T-helper 1 cell (primary cell): ENCODE results near the gene STYXL1.

Source experiments
- DNase-seq, 5 donors: peaks; one replicate each; pipeline ENCODE4 v3.0.0-alpha.2; 2012 to 2020

STYXL1 gene

DNA sequence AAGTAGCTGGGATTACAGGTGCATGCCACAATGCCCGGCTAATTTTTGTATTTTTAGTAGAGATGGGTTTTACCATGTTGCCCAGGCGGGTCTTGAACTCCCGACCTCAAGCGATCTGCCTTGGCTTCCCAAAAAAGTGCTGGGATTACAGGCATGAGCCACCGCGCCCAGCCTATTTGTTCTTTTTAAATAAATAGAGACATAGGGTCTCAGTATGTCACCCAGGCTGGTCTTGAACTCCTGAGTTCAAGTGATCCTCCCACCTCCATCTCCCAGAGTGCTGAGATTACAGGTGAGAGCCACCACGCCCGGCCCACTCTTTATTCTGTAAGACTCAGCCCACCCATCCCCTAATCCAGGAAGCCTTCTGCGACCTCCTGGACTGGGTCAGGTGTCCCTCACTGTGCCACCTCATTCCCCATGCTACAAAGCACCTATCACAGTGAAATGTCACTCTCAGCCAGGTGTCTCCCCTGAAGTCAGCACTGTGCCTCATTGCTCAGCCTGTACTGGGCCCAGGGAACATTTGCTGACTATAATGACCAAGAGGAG is 56.2 kb downstream of the STYXL1 start:
- DNase-seq = no peak

DNA sequence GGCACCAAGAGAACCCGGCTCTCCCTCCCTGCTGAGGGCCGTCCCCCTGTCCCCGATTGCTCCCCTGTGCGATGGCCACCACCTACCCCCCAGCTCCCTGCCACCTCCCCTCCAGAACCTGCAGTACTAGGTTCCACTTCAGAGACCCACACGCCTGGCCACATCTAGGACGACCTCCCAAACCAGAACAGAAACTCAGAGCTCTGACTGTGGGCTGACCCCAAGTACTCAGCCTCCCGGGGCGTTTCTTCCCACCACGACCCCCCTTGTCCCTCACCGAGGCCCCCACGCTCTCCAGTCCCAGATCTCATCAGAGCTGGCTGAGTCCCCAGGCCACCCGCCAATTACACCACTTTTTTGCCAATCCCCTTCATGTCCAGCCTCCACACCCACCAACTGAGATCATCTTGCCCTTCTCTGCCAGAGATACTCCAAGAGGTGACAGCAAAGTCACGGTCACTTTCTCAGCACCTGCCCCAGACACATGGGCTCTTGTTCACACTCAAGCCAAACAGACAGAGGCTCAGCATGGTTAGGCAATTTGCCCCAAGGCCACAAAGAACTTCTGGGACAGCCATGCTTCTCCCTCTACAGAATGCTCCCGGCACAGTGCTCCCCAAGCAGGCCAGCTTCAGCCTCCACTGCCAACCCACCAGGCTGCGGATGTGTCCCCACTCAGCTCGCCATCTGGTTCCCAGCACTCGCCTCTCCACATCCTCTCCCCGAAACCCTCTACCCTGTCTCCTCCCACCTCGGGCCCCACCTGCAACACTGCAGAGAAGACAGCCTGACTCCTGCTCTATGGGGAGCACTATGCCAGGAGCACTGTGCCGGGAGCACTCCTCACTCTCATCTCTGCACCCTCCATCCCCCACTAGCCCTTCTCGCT is 58.1 kb downstream of the STYXL1 start:
- DNase-seq = no peak

GRCh38 chr7:75988568-75989499 is 59.0 kb downstream of the STYXL1 start:
- no peak for DNase-seq

DNA sequence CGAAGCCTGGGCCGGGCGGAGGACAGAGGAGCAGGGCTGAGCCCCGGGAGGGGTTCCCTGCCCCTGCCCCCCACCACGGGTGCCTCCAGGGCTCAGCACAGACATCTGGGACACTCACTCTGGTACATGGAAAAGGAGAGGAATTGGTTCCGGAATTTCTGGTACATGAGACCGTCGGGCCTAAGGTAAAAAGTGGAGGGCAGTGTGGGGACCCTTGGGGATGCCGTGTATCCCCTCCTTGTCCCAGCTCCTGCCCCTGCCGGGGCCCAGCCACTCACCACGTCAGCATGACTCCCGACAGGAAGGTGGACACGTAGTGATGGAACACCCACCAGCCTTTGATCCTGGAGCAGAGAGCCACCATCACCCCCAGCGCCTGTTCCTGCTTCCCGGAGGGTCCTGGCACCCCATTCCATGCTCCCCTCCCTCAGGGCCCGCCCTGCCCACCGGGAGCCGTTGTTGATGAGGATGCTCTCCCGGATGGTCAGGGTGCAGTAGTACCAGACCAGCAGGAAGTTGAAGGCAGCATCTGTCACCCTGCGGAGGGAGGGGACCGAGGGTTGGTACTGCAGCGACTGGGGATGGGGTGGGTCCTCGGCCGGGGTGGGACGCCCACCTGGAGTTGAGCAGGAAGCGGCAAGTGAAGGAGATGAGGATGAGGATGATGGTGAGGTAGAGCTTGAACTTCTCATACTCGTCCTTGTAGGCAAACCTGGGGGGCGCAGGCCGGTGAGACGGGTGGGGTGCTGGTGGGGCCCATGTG is 59.8 kb downstream of the STYXL1 start:
- no peak for DNase-seq

- DNase-seq = no peak
Measured at GRCh38 chr7:75987026-75987804, 60.6 kb downstream of the STYXL1 start.

- DNase-seq = no peak
Measured at GRCh38 chr7:75986147-75986781, 61.5 kb downstream of the STYXL1 start.

DNA sequence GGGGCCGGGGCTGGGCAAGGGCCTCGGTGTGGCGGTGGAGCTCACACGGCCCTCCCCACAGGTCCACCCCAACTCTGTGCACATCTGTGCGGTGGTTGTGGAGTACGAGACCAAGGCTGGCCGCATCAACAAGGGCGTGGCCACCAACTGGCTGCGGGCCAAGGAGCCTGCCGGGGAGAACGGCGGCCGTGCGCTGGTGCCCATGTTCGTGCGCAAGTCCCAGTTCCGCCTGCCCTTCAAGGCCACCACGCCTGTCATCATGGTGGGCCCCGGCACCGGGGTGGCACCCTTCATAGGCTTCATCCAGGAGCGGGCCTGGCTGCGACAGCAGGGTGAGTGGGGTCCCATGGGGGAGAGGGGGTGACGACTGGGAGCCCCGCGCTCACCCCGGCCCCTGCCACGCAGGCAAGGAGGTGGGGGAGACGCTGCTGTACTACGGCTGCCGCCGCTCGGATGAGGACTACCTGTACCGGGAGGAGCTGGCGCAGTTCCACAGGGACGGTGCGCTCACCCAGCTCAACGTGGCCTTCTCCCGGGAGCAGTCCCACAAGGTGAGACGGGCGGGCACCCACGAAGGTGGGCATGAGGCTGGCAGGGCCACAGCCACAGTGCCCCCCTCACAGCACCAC is 62.2 kb downstream of the STYXL1 start:
- no peak for DNase-seq

DNA sequence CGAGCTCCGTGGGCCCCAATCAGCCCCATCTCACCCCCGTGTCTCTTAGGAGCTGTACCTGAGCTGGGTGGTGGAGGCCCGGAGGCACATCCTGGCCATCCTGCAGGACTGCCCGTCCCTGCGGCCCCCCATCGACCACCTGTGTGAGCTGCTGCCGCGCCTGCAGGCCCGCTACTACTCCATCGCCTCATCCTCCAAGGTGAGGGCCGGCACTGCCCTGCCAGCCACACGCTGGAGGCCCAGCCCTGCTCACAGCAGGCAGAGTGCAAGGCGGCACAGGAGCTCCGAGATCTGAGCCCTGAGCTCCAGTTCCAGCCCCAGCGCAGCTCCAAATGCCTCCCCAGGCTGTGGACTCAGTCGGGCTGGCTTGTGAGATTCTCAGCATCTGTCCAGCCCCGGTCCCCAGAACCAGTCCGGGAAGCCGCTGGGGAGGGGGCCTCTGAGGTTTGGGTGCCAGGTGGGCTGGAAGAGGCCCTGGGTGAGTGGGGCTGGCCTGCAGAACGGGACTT is 62.7 kb downstream of the STYXL1 start:
- DNase-seq = no peak

DNA sequence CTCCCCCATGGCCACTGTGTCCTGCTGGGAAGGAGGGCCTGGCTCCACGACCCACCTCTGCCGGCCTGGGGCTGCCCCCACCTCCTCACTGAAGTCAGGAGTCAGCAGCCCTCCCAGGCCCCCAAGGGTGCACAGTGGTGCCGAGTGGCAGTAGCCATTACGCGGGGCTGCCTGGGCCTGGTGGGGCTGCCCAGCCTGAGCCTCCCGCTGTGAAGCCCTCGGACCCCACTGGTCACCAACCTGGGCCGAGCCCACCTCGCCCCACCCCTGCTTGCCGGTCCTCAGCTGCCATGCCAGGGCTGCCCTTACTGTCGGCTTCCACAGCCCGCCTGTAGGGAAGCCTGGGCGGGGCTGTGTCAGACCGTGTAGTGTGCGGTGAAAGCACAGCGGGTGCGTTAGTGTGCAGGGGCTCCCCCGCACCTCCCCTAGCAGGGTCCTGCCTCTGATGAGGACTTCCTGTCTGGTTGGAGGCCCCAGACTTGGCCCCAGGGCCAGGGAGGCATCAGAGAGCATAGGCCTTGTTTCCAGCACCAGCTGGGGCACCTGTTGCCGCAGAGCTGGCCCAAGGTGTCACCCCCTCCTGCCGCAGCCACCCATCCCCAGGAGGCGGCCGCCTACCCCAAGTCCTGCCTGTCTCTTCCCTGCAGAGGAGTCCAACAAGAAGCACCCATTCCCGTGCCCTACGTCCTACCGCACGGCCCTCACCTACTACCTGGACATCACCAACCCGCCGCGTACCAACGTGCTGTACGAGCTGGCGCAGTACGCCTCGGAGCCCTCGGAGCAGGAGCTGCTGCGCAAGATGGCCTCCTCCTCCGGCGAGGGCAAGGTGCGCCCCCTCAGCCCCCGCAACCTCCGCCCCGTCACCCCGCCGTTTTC is 63.4 kb downstream of the STYXL1 start:
- DNase-seq = no peak

- no peak for DNase-seq
Measured at GRCh38 chr7:75983471-75984129, 64.2 kb downstream of the STYXL1 start.

DNA sequence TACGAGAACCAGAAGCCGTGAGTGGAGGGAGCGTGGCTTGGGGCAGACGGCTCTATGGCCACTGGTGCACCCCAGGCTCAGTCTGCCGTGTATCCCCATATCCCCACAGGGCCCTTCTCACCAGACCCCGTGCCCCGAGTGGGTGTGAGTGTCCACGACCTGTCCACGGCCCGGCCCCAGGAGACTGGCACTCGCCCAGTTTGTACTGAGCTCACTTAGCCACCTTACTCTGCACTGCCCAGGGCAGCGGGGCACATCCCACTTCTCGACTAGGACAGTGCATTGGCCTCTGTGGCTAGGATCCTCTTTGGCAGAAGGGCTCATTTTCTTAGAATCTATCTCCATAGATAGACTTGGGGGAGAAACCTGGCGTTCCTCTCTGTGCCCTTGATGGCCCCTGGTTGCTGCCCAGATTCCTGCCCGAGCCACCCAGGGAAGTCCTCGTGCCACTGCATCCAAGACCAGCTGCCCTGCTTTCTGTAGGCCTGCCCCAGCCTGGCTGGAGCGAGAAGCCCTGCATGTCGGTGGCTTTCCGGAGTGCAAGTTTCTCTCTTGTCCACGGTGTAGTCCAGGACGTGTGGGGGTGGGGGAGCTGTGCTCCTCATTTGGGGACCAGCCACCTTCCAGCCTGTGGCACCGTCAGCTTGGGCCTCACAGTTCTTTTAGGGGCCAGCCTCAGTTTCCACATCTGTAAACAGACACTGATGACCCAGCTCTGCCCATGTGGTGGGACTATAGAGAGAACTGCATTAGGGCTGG is 65.3 kb downstream of the STYXL1 start:
- no peak for DNase-seq

- DNase-seq = no peak
Measured at GRCh38 chr7:75981453-75982305, 66.1 kb downstream of the STYXL1 start.

DNA sequence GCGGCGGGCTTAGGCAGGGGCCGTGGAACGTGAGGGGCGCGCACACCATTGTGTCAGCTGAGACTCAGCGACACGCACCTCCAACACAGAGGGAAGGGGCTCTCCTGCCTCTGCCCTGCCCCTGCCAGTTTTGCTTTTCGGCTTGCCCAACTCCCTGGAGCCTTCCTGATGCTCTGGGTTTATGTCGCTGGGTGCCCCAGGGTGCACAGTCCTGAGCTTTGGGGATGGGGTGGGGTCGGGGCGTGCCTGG is 66.7 kb downstream of the STYXL1 start:
- DNase-seq = no peak

DNA sequence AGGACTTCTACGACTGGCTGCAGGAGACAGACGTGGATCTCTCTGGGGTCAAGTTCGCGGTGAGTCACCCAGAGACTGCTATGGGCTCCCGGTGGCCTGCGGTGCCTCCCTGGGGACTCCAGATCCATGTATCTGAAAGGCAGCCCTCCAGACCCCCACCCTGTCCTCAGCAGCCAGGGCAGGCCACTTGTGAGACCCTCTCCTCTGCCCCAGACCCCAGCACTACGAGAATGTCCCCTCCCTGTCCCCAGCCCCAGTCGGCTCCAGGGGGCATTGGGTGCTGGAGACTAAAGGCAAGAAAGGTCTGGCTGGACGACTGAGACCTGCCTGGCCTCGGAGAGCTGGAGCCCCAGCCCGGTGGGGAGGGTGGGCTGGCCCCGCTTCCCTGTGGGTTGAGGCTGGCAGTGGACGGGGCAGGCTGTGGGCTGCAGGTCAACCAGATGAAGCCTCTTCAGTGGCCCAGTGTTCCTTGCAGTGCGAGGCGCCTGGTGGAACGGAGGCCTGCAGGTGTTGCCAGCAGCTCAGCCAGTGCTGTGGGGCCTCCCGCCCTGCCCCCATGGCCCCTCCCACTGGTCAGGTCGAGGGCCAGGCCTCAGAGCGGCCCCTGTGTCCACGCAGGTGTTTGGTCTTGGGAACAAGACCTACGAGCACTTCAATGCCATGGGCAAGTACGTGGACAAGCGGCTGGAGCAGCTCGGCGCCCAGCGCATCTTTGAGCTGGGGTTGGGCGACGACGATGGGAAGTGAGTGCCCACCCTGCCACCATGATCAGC is 67.2 kb downstream of the STYXL1 start:
- DNase-seq = no peak

DNA sequence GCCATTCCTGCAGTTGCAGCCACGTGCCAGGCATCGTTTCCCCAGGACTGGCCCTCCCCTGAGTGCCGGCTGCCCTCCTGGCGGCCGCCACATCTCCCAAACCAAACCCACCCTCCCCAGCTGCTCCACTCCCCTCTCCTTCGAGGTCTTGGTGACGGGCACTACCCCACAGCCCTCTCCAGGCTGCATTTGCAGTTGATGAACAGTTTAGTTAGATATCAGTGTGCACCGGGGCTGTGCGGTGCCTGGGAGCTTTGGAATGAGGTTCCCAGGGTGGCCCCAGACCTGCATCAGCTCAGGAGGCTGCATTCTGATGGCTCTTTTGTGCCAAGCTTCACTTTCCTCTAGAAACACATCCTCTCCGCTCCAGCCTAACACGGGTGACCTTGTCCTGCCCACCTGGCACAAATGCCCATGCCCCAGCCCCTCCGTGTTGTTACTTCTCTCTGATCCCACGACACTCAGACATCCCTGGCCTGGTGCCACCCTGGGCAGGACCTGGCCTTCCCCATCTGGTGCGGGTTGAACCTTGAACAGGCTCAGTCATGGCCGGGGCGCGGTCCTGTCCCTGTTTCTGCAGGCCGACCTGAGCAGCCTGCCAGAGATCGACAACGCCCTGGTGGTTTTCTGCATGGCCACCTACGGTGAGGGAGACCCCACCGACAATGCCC is 67.9 kb downstream of the STYXL1 start:
- no peak for DNase-seq

DNA sequence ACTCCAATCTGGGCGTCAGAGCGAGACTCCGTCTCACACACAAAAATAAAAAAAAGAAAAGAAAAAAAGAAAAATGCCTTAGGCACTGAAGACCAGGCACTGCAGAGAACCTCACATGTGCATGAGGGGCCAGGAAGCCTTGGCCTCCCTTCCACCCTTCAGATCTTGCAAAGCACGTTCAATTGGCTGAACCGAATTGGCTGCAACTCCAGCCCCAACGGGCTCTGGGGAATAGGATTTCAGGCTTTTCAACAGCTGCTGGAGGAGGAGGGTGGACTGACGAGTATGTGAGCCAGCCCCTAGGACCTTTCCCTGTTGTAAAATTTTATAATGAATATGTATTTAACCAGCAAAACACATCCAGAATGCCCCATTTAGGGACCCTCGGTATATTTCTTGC is 70.1 kb downstream of the STYXL1 start:
- DNase-seq = no peak
